Measurements from ENCODE around the gene RNF187. TPM values are rescaled to one million over a fixed set of nuclear protein-coding genes. Genes with fewer than 3 reads are reported as not detected.

Gene RNF187
- total and polyA plus RNA-seq, 2 experiments from 2014 or later = 52.4 to 135 TPM

DNA sequence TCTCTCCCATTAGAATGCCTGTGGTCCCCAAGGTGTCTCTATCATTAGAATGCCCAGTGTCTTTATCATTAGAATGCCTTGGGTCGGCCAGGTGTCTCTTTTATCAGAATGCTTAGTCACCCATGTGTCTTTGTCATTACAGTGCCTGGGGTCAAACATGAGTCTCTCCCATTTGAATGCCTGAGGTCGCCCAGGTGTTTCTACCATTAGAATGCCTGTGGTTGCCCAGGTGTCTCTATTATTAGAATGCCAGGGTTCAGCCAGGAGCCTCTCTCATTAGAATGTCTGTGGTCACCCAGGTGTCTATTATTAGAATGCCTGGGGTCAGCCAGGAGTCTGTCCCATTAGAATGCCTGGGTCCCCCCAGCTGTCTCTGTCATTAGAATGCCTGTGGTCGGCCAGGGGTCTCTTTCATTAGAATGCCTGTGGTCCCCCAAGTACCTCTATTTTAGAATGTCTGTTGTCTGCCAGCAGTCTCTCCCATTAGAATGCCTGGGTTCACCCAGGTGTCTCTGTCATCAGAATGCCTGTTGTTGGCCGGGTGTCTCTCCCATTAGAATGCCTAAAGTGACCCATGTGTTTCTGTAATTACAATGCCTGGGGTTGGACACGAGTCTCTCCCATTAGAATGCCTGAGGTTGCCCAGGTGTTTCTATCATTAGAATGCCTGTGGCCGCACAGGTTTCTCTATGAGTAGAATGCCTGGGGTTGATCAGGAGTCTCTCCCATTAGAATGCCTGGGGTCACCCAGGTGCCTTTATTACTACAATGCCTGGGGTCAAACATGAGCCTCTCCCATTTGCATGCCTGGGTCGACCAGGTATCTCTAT, 57.1 kb downstream of the RNF187 start:
- no peak overlapping the region for H3K4me3 ChIP-seq
- no peaks in the 10 kb centered on the region for H3K79me2 ChIP-seq
- no peaks in the 10 kb centered on the region for H3K27me3 ChIP-seq
- H3K4me1 ChIP-seq (ENCODE audit: insufficient read depth) = no peaks in the 10 kb centered on the region
- H3K4me2 ChIP-seq = no peak overlapping the region
- H3K9me2 ChIP-seq (replicated peaks; ENCODE audit: insufficient read depth) = no peaks in the 10 kb centered on the region
- TF ChIP-seq EZH2phosphoT487 (IDR thresholded peaks at IDR 0.05; ENCODE audit: low read depth, severe bottlenecking, unreplicated experiment) = no peak
- TF ChIP-seq, protein P1, sequence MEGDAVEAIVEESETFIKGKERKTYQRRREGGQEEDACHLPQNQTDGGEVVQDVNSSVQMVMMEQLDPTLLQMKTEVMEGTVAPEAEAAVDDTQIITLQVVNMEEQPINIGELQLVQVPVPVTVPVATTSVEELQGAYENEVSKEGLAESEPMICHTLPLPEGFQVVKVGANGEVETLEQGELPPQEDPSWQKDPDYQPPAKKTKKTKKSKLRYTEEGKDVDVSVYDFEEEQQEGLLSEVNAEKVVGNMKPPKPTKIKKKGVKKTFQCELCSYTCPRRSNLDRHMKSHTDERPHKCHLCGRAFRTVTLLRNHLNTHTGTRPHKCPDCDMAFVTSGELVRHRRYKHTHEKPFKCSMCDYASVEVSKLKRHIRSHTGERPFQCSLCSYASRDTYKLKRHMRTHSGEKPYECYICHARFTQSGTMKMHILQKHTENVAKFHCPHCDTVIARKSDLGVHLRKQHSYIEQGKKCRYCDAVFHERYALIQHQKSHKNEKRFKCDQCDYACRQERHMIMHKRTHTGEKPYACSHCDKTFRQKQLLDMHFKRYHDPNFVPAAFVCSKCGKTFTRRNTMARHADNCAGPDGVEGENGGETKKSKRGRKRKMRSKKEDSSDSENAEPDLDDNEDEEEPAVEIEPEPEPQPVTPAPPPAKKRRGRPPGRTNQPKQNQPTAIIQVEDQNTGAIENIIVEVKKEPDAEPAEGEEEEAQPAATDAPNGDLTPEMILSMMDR (IDR thresholded peaks at IDR 0.05; ENCODE audit: poor library complexity) = no peak
- no peak for TF ChIP-seq EZH2 (IDR thresholded peaks at IDR 0.05; ENCODE audit: borderline replicate concordance)
- H3K27ac ChIP-seq = no peak overlapping the region
- H4K20me1 ChIP-seq (ENCODE audit: insufficient read depth, poor library complexity, severe bottlenecking) = no peaks in the 10 kb centered on the region
- H2AFZ ChIP-seq = no peak overlapping the region
- WGBS (ENCODE audit: low lambda C conversion rate, missing lambda C conversion rate) = 64% methylated on average over 7 of the region's 7 CpGs
- H3K9me3 ChIP-seq (ENCODE audit: low read depth) = no peaks in the 10 kb centered on the region
- DNase-seq (ENCODE audit: low spot score) = no peak
- H3K36me3 ChIP-seq (replicated peaks; ENCODE audit: insufficient read depth, low read depth) = no peaks in the 10 kb centered on the region

DNA sequence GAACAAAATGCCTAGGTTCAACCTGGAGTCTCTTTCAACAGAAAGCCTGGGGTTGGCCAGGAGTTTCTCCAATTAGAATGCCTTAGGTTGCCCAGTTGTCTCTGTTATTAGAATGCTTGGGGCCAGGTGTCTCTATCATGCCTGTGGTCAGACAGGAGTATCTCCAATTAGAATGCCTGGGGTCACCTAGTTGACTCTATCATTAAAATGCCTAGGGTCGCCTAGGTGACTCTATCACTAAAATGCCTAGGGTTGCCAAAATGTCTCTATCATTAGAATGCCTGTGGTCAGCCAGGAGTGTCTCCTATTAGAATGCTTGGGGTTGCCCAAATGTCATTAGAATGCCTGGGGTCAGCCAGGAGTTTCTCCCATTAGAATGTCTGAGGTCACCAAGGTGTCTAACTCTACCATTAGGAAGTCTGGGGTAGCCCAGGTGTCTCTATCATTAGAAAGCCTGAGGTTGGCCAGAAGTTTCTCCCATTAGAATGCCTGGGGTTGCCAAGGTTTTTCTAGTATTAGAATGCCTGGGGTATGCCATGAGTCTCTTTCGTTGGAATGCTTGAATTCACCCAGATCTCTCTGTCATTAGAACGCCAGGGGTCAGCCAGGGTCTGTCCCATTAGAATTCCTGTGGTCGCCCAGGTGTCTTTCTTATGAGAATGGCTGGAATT, 57.9 kb downstream of the RNF187 start:
- no peak overlapping the region for H3K27ac ChIP-seq
- no peak overlapping the region for H3K4me3 ChIP-seq
- WGBS (ENCODE audit: low lambda C conversion rate, missing lambda C conversion rate) = 59% methylated on average over 4 of the region's 4 CpGs
- no peaks in the 10 kb centered on the region for H3K36me3 ChIP-seq (replicated peaks; ENCODE audit: insufficient read depth, low read depth)
- no peak for DNase-seq (ENCODE audit: low spot score)
- no peaks in the 10 kb centered on the region for H4K20me1 ChIP-seq (ENCODE audit: insufficient read depth, poor library complexity, severe bottlenecking)
- no peaks in the 10 kb centered on the region for H3K4me1 ChIP-seq (ENCODE audit: insufficient read depth)
- H2AFZ ChIP-seq = no peak overlapping the region
- no peak for TF ChIP-seq EZH2phosphoT487 (IDR thresholded peaks at IDR 0.05; ENCODE audit: low read depth, severe bottlenecking, unreplicated experiment)
- TF ChIP-seq, protein P1 (IDR thresholded peaks at IDR 0.05; ENCODE audit: poor library complexity) = no peak
- no peak for TF ChIP-seq EZH2 (IDR thresholded peaks at IDR 0.05; ENCODE audit: borderline replicate concordance)
- H3K9me2 ChIP-seq (replicated peaks; ENCODE audit: insufficient read depth) = no peaks in the 10 kb centered on the region
- no peak overlapping the region for H3K4me2 ChIP-seq
- no peaks in the 10 kb centered on the region for H3K27me3 ChIP-seq
- H3K9me3 ChIP-seq (ENCODE audit: low read depth) = no peaks in the 10 kb centered on the region
- H3K79me2 ChIP-seq = no peaks in the 10 kb centered on the region

Small RNA genes lying within 50 kb of the gene (microRNA-seq; reads per million reads assigned to microRNA genes)
- not detected for gene MIR4666A

Small RNA genes lying within 50 kb of the gene (small RNA-seq; reads per million reads assigned to genes)
- not detected for gene MIR4666A

Other genes with a start within 250 kb of the RNF187 start
- gene TRIM11, start 80.5 kb upstream of the RNF187 start, total RNA-seq = 10.4 and 13.8 TPM in 2 replicates
- gene TRIM11, start 80.5 kb upstream of the RNF187 start, polyA plus RNA-seq = 10.4 and 14.5 TPM in 2 replicates
- 2.1 and 2.4 TPM in 2 replicates for gene TRIM17, start 70.5 kb upstream of the RNF187 start, total RNA-seq
- gene TRIM17, start 70.5 kb upstream of the RNF187 start, polyA plus RNA-seq = 5.7 and 7.3 TPM in 2 replicates
- 122 and 124 TPM in 2 replicates for gene RHOU, start 248.1 kb downstream of the RNF187 start, total RNA-seq
- gene RHOU, start 248.1 kb downstream of the RNF187 start, polyA plus RNA-seq = 70.5 and 72.5 TPM in 2 replicates

Measured in hepatocyte (in vitro differentiated cells).